MCF 10A (cell line): ENCODE measurements around the gene EIPR1. TPM values are rescaled to one million over a fixed set of nuclear protein-coding genes. Genes with fewer than 3 reads are reported as not detected.

Experiments used
- BruUV-seq: library from RNA; stranded (reverse); fragments of 400-500 nt; replicated peaks from 2 replicates; lab custom pipeline; 2021; lab: Mats Ljungman, UMichigan
- CTCF ChIA-PET: fragments of 300-600 bp; sonication (Branson Sonifier 250); formaldehyde crosslinking; extraction: SDS; loops from one replicate; lab custom pipeline; 2021; ENCODE audit warnings: antibody characterized with exemption, inconsistent platforms; lab: Yijun Ruan, JAX
- POLR2A ChIA-PET: fragments of 300-600, 350-650 bp; sonication (Branson Sonifier 250); formaldehyde crosslinking; extraction: SDS; loops from one replicate; lab custom pipeline; 2020; ENCODE audit warnings: antibody characterized with exemption, inconsistent platforms; lab: Yijun Ruan, JAX
- DNase-seq: peaks from one replicate; pipeline ENCODE4 v3.0.0-alpha.2; 2018; ENCODE audit not compliant: unreplicated experiment
- H3K27ac Mint-ChIP-seq: one replicate; pipeline ENCODE4 v1.8.0; 2022; ENCODE audit warnings: mild to moderate bottlenecking, low read depth, mixed read lengths; ENCODE audit not compliant: unreplicated experiment
- H3K27me3 Mint-ChIP-seq: one replicate; pipeline ENCODE4 v1.8.0; 2022; ENCODE audit warnings: mixed read lengths; ENCODE audit not compliant: insufficient read depth, unreplicated experiment
- H3K36me3 Mint-ChIP-seq: one replicate; pipeline ENCODE4 v1.8.0; 2022; ENCODE audit warnings: mild to moderate bottlenecking, moderate library complexity, mixed read lengths; ENCODE audit not compliant: insufficient read depth, unreplicated experiment
- H3K4me1 Mint-ChIP-seq: one replicate; pipeline ENCODE4 v1.8.0; 2022; ENCODE audit warnings: mixed read lengths; ENCODE audit not compliant: insufficient read depth, unreplicated experiment
- H3K4me3 Mint-ChIP-seq: one replicate; pipeline ENCODE4 v1.8.0; 2022; ENCODE audit warnings: mild to moderate bottlenecking, moderate library complexity, mixed read lengths; ENCODE audit not compliant: unreplicated experiment
- H3K9me3 Mint-ChIP-seq: one replicate; pipeline ENCODE4 v1.8.0; 2022; ENCODE audit warnings: mixed read lengths; ENCODE audit not compliant: unreplicated experiment
- intact Hi-C: fragments of 100-400 bp; cut with micrococcal nuclease; formaldehyde crosslinking; loops from 2 replicates; pipeline ENCODE4 v1.14.1; 2022
- total RNA-seq: library from RNA; stranded (reverse); gene quantifications from 2 replicates; pipeline ENCODE4 v1.2.3, GENCODE V29; 2022
- TF ChIP-seq, protein P1 (sequence below): fragments of 200-600 bp; IDR thresholded peaks from one replicate; pipeline ENCODE4 v1.8.0; 2022; ENCODE audit warnings: antibody characterized with exemption, mild to moderate bottlenecking; ENCODE audit not compliant: unreplicated experiment

Gene EIPR1
- total RNA-seq, 1 experiment from 2014 or later, result 49.0 TPM

- Mint-ChIP-seq H3K4me3 (no peak overlapping the region), H3K4me1 (no peaks in the 10 kb centered on the region), H3K27me3 (no peaks in the 10 kb centered on the region), H3K27ac (no peak overlapping the region), H3K9me3 (no peaks in the 10 kb centered on the region), H3K36me3 (peaks cover 24% of the 10 kb centered on the region)
- no TSS peak for BruUV-seq
- TF ChIP-seq, protein P1, sequence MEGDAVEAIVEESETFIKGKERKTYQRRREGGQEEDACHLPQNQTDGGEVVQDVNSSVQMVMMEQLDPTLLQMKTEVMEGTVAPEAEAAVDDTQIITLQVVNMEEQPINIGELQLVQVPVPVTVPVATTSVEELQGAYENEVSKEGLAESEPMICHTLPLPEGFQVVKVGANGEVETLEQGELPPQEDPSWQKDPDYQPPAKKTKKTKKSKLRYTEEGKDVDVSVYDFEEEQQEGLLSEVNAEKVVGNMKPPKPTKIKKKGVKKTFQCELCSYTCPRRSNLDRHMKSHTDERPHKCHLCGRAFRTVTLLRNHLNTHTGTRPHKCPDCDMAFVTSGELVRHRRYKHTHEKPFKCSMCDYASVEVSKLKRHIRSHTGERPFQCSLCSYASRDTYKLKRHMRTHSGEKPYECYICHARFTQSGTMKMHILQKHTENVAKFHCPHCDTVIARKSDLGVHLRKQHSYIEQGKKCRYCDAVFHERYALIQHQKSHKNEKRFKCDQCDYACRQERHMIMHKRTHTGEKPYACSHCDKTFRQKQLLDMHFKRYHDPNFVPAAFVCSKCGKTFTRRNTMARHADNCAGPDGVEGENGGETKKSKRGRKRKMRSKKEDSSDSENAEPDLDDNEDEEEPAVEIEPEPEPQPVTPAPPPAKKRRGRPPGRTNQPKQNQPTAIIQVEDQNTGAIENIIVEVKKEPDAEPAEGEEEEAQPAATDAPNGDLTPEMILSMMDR, result no peak
- ChIA-PET POLR2A (no interaction called here), CTCF (no interaction called here)
- no peak for DNase-seq
- intact Hi-C loops, result no loop called here
Observed at GRCh38 chr2:3348767-3349166, 28.9 kb downstream of the EIPR1 start.

DNA sequence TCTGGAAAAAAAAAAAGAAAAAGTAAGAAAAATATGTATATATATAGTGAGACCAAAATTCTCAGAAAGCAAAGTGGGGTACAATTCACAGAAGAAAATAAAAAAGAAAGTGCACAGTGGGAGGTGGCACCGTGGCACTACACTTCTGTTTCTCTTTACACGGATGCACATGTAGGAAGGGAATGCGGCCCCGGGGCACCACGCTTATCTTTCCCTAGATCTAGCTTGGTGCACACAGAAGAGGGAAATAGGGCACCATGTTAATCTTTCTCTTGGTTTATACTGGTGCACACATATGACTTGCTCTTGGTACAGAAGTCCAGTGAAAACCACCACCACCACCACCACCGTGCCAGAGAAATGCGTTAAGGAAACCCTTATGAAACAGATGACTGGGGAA lies 32.0 kb downstream of the EIPR1 start:
- ChIA-PET CTCF (no interaction called here), POLR2A (no interaction called here)
- no peak overlapping the region for H3K4me3 Mint-ChIP-seq
- H3K36me3 Mint-ChIP-seq, result peaks cover 29% of the 10 kb centered on the region
- intact Hi-C loops, result no loop called here
- H3K9me3 Mint-ChIP-seq, result no peaks in the 10 kb centered on the region
- BruUV-seq, result no TSS peak
- H3K4me1 Mint-ChIP-seq, result no peaks in the 10 kb centered on the region
- H3K27me3 Mint-ChIP-seq, result no peaks in the 10 kb centered on the region
- H3K27ac Mint-ChIP-seq, result no peak overlapping the region
- DNase-seq, result no peak
- TF ChIP-seq, protein P1, result no peak

GRCh38 chr2:3344897-3345296 lies 32.7 kb downstream of the EIPR1 start:
- H3K36me3 Mint-ChIP-seq, result peaks cover 29% of the 10 kb centered on the region
- no TSS peak for BruUV-seq
- no peak overlapping the region for H3K27ac Mint-ChIP-seq
- H3K9me3 Mint-ChIP-seq, result no peaks in the 10 kb centered on the region
- ChIA-PET CTCF (no interaction called here), POLR2A (no interaction called here)
- no peaks in the 10 kb centered on the region for H3K4me1 Mint-ChIP-seq
- DNase-seq, result no peak
- H3K4me3 Mint-ChIP-seq, result no peak overlapping the region
- TF ChIP-seq, protein P1, result no peak
- no peaks in the 10 kb centered on the region for H3K27me3 Mint-ChIP-seq
- intact Hi-C loops, result no loop called here

DNA sequence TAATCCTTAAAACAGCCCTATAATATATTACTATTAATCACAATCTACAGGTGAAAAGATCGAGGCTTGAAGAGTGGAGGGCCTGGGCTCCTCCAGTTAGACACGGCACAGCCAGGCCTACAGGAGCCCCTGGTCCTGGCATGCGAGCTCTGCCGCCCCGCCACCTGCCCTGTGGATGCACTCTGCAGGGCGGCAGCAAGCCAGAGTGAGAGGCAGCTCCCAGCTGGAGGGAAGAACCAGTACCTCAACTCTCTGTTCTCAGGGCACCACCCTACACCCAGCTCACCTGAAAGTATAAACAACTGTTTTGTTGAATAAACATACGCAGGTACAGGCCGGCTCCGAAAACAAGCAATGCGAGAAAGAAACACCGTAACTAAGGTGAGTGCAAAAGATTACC lies 34.6 kb downstream of the EIPR1 start:
- Mint-ChIP-seq H3K4me1 (no peaks in the 10 kb centered on the region), H3K27me3 (no peaks in the 10 kb centered on the region), H3K27ac (no peak overlapping the region), H3K9me3 (no peaks in the 10 kb centered on the region), H3K36me3 (peaks cover 29% of the 10 kb centered on the region), H3K4me3 (no peak overlapping the region)
- ChIA-PET POLR2A (no interaction called here), CTCF (no interaction called here)
- no peak for DNase-seq
- BruUV-seq, result no TSS peak
- intact Hi-C loops, result no loop called here
- TF ChIP-seq, protein P1, result no peak
